GM21381 (cell line): ENCODE results near the gene MVK.

Experiments used
- ATAC-seq: cut with Tn5 transposase; IDR thresholded peaks from one replicate; pipeline ENCODE4 v1.9.1; 2021; ENCODE audit warnings: mild to moderate bottlenecking, moderate library complexity; ENCODE audit not compliant: unreplicated experiment

Gene MVK

GRCh38 chr12:109563291-109564284 lies 10.0 kb upstream of the MVK start:
- no peak for ATAC-seq

GRCh38 chr12:109566424-109566823 lies 7.2 kb upstream of the MVK start:
- no peak for ATAC-seq

GRCh38 chr12:109567296-109567695 lies 6.3 kb upstream of the MVK start:
- ATAC-seq, result no peak

GRCh38 chr12:109567967-109568366 lies 5.6 kb upstream of the MVK start:
- no peak for ATAC-seq

- ATAC-seq, result no peak
Observed at GRCh38 chr12:109568486-109568885, 5.1 kb upstream of the MVK start.

- no peak for ATAC-seq
Observed at GRCh38 chr12:109571773-109572505, 1.7 kb upstream of the MVK start.

- no peak for ATAC-seq
Observed at GRCh38 chr12:109572506-109572845, 1.1 kb upstream of the MVK start.

- no peak for ATAC-seq
Observed at GRCh38 chr12:109573914-109574244, 285 bp downstream of the MVK start.

- ATAC-seq, result no peak
Observed at GRCh38 chr12:109575683-109576082, 2.1 kb downstream of the MVK start.

- no peak for ATAC-seq
Observed at GRCh38 chr12:109577311-109577710, 3.7 kb downstream of the MVK start.

GRCh38 chr12:109578330-109578927 lies 4.8 kb downstream of the MVK start:
- no peak for ATAC-seq

- no peak for ATAC-seq
Observed at GRCh38 chr12:109579639-109580038, 6.0 kb downstream of the MVK start.

GRCh38 chr12:109580272-109580671 lies 6.7 kb downstream of the MVK start:
- ATAC-seq, result no peak

GRCh38 chr12:109580684-109581333 lies 7.2 kb downstream of the MVK start:
- ATAC-seq, result no peak

- no peak for ATAC-seq
Observed at GRCh38 chr12:109581334-109581691, 7.7 kb downstream of the MVK start.

- no peak for ATAC-seq
Observed at GRCh38 chr12:109581856-109582255, 8.3 kb downstream of the MVK start.

GRCh38 chr12:109582636-109583035 lies 9.0 kb downstream of the MVK start:
- ATAC-seq, result no peak

GRCh38 chr12:109583733-109584132 lies 10.1 kb downstream of the MVK start:
- ATAC-seq, result no peak

GRCh38 chr12:109586385-109587296 lies 13.0 kb downstream of the MVK start:
- no peak for ATAC-seq

- no peak for ATAC-seq
Observed at GRCh38 chr12:109587921-109588320, 14.3 kb downstream of the MVK start.
